Natural killer cell (primary cell): Measurements from ENCODE around the gene NUFIP1. TPM values are rescaled to one million over a fixed set of nuclear protein-coding genes. Genes with fewer than 3 reads are reported as not detected.

Source experiments
- ATAC-seq, 3 donors: fragments of 150-1000 bp in 2 of 3; fragments of 200-7000 bp in 1 of 3; cut with Tn5 transposase; 1 replicate in 1 of 3; 2 replicates in 2 of 3; pipeline ENCODE4 v1.10.0; 2021; ENCODE audit warnings: mild to moderate bottlenecking in 2 of 3, moderate library complexity in 2 of 3
- DNase-seq, 2 donors: peaks; one replicate each; pipeline versions ENCODE4 v3.0.0 to v3.0.0-alpha.2; 2013 to 2021; ENCODE audit warnings: mixed read lengths in 1 of 2
- H3K27ac ChIP-seq: one replicate; pipeline ENCODE4 v1.5.1; 2013; ENCODE audit warnings: mild to moderate bottlenecking, low read length
- H3K27me3 ChIP-seq: one replicate; pipeline ENCODE4 v1.6.1; 2013; ENCODE audit warnings: low read length; ENCODE audit not compliant: control insufficient read depth, insufficient read depth
- H3K36me3 ChIP-seq: one replicate; pipeline ENCODE4 v1.6.1; 2013; ENCODE audit warnings: low read length; ENCODE audit not compliant: control insufficient read depth, insufficient read depth
- H3K4me1 ChIP-seq: one replicate; pipeline ENCODE4 v1.6.1; 2013; ENCODE audit warnings: low read length; ENCODE audit not compliant: control insufficient read depth, insufficient read depth
- H3K4me3 ChIP-seq: one replicate; pipeline ENCODE4 v1.5.1; 2013; ENCODE audit warnings: low read length
- H3K9me3 ChIP-seq: one replicate; pipeline ENCODE4 v1.6.1; 2013; ENCODE audit warnings: low read length; ENCODE audit not compliant: control insufficient read depth, insufficient read depth
- H3K27ac Mint-ChIP-seq, 2 donors: one replicate each; pipeline ENCODE4 v1.8.0; 2022; ENCODE audit warnings: mild to moderate bottlenecking in 2 of 2, mixed read lengths in 2 of 2, moderate library complexity in 1 of 2
- H3K27me3 Mint-ChIP-seq, 2 donors: one replicate each; pipeline ENCODE4 v1.8.0; 2022; ENCODE audit warnings: low read depth in 2 of 2, mixed read lengths in 2 of 2
- H3K36me3 Mint-ChIP-seq: one replicate; pipeline ENCODE4 v1.8.0; 2022; ENCODE audit warnings: mixed read lengths
- H3K4me1 Mint-ChIP-seq, 2 donors: one replicate each; pipeline ENCODE4 v1.8.0; 2022; ENCODE audit warnings: mixed read lengths in 2 of 2
- H3K4me3 Mint-ChIP-seq: one replicate; pipeline ENCODE4 v1.8.0; 2022; ENCODE audit warnings: mild to moderate bottlenecking, moderate library complexity, mixed read lengths
- H3K9me3 Mint-ChIP-seq, 2 donors: one replicate each; pipeline ENCODE4 v1.8.0; 2022; ENCODE audit warnings: mixed read lengths in 2 of 2
- CTCF ChIP-seq: fragments of 200-600 bp; IDR thresholded peaks from one replicate; pipeline ENCODE4 v1.8.0; 2022; ENCODE audit warnings: antibody characterized with exemption
- WGBS: methylation state at CpG from one replicate; pipeline ENCODE4 v1.1.7; 2013; ENCODE audit warnings: missing lambda C conversion rate; ENCODE audit not compliant: insufficient coverage; 5-methylcytosine and 5-hydroxymethylcytosine counted together
- intact Hi-C: fragments of 100-400 bp; cut with micrococcal nuclease; formaldehyde crosslinking; loops from one replicate; pipeline ENCODE4 v1.14.2; 2022
- total RNA-seq, 4 donors: library from RNA; stranded (reverse); fragments of 120-200 nt in 1 of 4; gene quantifications; one replicate each; pipeline versions ENCODE4 v1.2.3 to v1.2.4, GENCODE V29; 2013 to 2022

The NUFIP1 gene
- total RNA-seq, 3 donors from 2014 or later (not counting 1 experiment from before 2014, with no cell fraction given), result 4.1 to 6.2 (median 4.4) TPM

GRCh38 chr13:44908712-44909111, 80.6 kb downstream of the NUFIP1 start:
- intact Hi-C loops, result no loop called here
- Mint-ChIP-seq H3K36me3 (no peaks in the 10 kb centered on the region), H3K4me3 (no peak overlapping the region), H3K4me1 (no peaks in the 10 kb centered on the region), H3K9me3 (no peaks in the 10 kb centered on the region), H3K27ac (no peak overlapping the region), H3K27me3 (no peaks in the 10 kb centered on the region)
- DNase-seq (peak in 1 of 2 donors; percentile 11), ATAC-seq (peak; percentile 60 to 69 (median 62))
- Histone ChIP-seq H3K27ac (no peak overlapping the region), H3K27me3 (no peaks in the 10 kb centered on the region), H3K4me1 (peaks cover 7% of the 10 kb centered on the region), H3K4me3 (no peak overlapping the region), H3K9me3 (no peaks in the 10 kb centered on the region), H3K36me3 (no peaks in the 10 kb centered on the region)
- TF ChIP-seq CTCF, result no peak
- WGBS, result 30% methylated on average over 3 of the region's 5 CpGs

- TF ChIP-seq CTCF, result no peak
Measured at GRCh38 chr13:44908266-44908665, 81.0 kb downstream of the NUFIP1 start.

GRCh38 chr13:44906713-44907112, 82.6 kb downstream of the NUFIP1 start:
- H3K27me3 ChIP-seq, result no peaks in the 10 kb centered on the region
- no peak overlapping the region for H3K27ac ChIP-seq
- intact Hi-C loops, result no loop called here
- H3K4me1 ChIP-seq, result peaks cover 7% of the 10 kb centered on the region
- H3K9me3 ChIP-seq, result no peaks in the 10 kb centered on the region
- H3K4me1 Mint-ChIP-seq, result no peaks in the 10 kb centered on the region
- H3K36me3 ChIP-seq, result no peaks in the 10 kb centered on the region
- H3K27me3 Mint-ChIP-seq, result peaks cover 0 to 4% of the 10 kb centered on the region in 2 donors
- H3K36me3 Mint-ChIP-seq, result no peaks in the 10 kb centered on the region
- no peak for ATAC-seq
- no peak overlapping the region for H3K4me3 Mint-ChIP-seq
- DNase-seq, result no peak
- TF ChIP-seq CTCF, result no peak
- WGBS, result 89% methylated on average over 6 of the region's 6 CpGs
- no peak overlapping the region for H3K4me3 ChIP-seq
- H3K27ac Mint-ChIP-seq, result no peak overlapping the region
- H3K9me3 Mint-ChIP-seq, result no peaks in the 10 kb centered on the region

More at GRCh38 chr13:44908266-44908665, 81.0 kb downstream of the NUFIP1 start:
- no CpG with 5 or more reads among the region's 1 CpG for WGBS
- H3K9me3 Mint-ChIP-seq, result no peaks in the 10 kb centered on the region
- H3K36me3 ChIP-seq, result no peaks in the 10 kb centered on the region
- no peak for DNase-seq
- no peak overlapping the region for H3K4me3 Mint-ChIP-seq
- H3K4me1 Mint-ChIP-seq, result no peaks in the 10 kb centered on the region
- H3K27ac Mint-ChIP-seq, result no peak overlapping the region
- H3K4me3 ChIP-seq, result no peak overlapping the region
- no peak overlapping the region for H3K27ac ChIP-seq
- no peaks in the 10 kb centered on the region for H3K36me3 Mint-ChIP-seq
- ATAC-seq, result no peak
- no peaks in the 10 kb centered on the region for H3K27me3 ChIP-seq
- intact Hi-C loops, result no loop called here
- H3K27me3 Mint-ChIP-seq, result no peaks in the 10 kb centered on the region
- H3K4me1 ChIP-seq, result peaks cover 7% of the 10 kb centered on the region
- H3K9me3 ChIP-seq, result no peaks in the 10 kb centered on the region

- no peaks in the 10 kb centered on the region for H3K4me1 Mint-ChIP-seq
- H3K9me3 Mint-ChIP-seq, result no peaks in the 10 kb centered on the region
- Histone ChIP-seq H3K36me3 (no peaks in the 10 kb centered on the region), H3K9me3 (no peaks in the 10 kb centered on the region), H3K4me1 (peaks cover 7% of the 10 kb centered on the region), H3K27me3 (no peaks in the 10 kb centered on the region), H3K4me3 (no peak overlapping the region), H3K27ac (no peak overlapping the region)
- intact Hi-C loops, result no loop called here
- WGBS, result 97% methylated on average over 4 of the region's 4 CpGs
- no peak overlapping the region for H3K4me3 Mint-ChIP-seq
- no peak for TF ChIP-seq CTCF
- no peak for ATAC-seq
- peaks cover 0 to 4% of the 10 kb centered on the region in 2 donors for H3K27me3 Mint-ChIP-seq
- DNase-seq, result no peak
- no peak overlapping the region for H3K27ac Mint-ChIP-seq
- no peaks in the 10 kb centered on the region for H3K36me3 Mint-ChIP-seq
Measured at GRCh38 chr13:44906230-44906629, 83.0 kb downstream of the NUFIP1 start.
